ENCODE data around the gene IGSF6.
"Not testable (repeated sequence)": the region's sequence is repeated elsewhere in the genome, so short reads cannot be mapped to it uniquely, and the experiment has no call there.

IGSF6 gene, protein sequence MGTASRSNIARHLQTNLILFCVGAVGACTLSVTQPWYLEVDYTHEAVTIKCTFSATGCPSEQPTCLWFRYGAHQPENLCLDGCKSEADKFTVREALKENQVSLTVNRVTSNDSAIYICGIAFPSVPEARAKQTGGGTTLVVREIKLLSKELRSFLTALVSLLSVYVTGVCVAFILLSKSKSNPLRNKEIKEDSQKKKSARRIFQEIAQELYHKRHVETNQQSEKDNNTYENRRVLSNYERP

GRCh38 chr16:21652453-21652852, at the start of gene IGSF6:
Gene IGSF6 (minus strand): TSS chr16:21652608. CDS start chr16:21652598, 10 bp downstream.
- DNase-seq (ENCODE audit: low read depth) = no peak
- TF ChIP-seq, protein P1, sequence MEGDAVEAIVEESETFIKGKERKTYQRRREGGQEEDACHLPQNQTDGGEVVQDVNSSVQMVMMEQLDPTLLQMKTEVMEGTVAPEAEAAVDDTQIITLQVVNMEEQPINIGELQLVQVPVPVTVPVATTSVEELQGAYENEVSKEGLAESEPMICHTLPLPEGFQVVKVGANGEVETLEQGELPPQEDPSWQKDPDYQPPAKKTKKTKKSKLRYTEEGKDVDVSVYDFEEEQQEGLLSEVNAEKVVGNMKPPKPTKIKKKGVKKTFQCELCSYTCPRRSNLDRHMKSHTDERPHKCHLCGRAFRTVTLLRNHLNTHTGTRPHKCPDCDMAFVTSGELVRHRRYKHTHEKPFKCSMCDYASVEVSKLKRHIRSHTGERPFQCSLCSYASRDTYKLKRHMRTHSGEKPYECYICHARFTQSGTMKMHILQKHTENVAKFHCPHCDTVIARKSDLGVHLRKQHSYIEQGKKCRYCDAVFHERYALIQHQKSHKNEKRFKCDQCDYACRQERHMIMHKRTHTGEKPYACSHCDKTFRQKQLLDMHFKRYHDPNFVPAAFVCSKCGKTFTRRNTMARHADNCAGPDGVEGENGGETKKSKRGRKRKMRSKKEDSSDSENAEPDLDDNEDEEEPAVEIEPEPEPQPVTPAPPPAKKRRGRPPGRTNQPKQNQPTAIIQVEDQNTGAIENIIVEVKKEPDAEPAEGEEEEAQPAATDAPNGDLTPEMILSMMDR (IDR thresholded peaks at IDR 0.05; ENCODE audit: insufficient read depth, low read depth, low read length, missing control alignments) = no peak
- H3K4me3 ChIP-seq (ENCODE audit: low read length) = no peak within 1 kb of the TSS

DNA sequence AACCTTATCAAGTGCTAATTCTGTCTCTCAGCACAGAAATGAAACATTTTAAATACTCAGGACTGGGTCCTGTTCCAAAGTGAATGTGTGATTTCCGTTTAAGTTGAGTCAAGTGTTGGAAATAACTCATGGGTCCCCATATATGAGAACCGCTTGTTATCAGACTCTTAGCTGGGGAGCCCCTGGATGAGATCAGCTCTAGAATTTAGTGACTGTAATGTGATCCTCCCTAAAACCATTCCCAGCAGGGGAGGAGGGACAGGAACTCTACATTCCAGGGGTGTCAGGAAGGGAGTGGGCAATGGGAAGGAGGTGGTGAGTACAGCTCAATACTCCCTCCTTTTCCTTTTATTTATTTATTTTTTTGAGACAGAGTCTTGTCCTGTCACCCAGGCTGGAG, 48.9 kb upstream of the IGSF6 start:
- no peak for DNase-seq (ENCODE audit: low read depth)
- H3K4me3 ChIP-seq (ENCODE audit: low read length) = no peak overlapping the region
- TF ChIP-seq, protein P1 (IDR thresholded peaks at IDR 0.05; ENCODE audit: insufficient read depth, low read depth, low read length, missing control alignments) = no peak

DNA sequence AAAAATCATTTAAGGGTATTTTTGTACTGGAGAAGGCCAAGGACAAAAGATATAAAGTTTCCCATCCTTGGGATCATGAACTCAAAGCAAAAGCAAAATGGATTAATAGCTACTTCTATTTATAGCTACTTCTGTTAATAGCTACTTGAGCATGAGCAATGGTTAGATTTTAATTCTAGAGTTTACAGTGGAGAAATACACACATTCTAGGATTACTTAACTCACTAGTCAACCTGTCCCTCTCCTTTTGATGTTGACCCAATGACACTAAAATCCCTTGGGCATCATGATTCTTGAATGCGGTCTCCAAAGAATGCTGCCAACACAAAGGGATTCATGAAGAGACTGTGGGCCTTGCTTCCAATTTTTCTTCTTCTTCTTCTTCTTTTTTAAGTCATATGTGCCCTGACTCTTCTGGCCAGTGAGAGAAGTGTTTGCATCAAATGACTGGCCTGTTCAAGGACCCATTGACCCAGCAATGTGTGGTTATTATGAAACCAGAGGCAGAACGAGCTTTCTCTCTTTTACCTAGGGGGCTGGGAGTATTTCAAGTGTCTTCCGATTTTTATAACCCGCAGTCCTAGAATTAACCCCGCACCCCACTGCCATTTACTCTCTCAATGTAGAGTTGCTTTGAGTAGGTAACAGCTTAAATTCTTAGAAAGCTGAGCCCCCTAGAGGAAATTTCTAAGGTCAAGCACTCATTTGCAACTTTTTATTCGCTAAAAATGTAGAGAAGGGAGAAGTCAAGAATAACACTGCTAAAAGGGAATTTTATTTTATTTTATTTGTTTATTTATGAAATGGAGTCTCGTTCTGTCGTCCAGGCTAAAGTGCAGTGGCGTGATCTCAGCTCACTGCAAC, 46.0 kb upstream of the IGSF6 start:
- TF ChIP-seq, protein P1 (IDR thresholded peaks at IDR 0.05; ENCODE audit: insufficient read depth, low read depth, low read length, missing control alignments) = no peak
- DNase-seq (ENCODE audit: low read depth) = no peak
- no peak overlapping the region for H3K4me3 ChIP-seq (ENCODE audit: low read length)

DNA sequence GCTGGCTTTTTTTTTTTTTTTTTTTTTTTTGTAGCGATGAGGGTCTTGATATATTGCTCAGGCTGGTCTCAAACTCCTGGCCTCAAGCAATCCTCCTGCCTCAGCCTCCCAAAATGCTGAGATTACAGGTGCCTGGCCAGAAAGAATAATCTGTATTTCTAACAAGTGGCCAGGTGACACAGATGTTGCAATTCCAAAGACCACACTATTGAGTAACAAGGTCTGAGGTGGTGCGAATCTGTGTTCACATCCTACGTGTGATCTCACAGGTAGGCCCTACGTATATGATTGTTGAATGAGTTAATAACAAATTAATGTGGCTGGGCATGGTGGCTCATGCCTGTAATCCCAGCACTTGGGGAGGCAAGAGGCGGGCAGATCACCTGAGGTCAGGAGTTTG, 44.6 kb upstream of the IGSF6 start:
- TF ChIP-seq, protein P1 (IDR thresholded peaks at IDR 0.05; ENCODE audit: insufficient read depth, low read depth, low read length, missing control alignments) = no peak
- DNase-seq (ENCODE audit: low read depth) = peak; percentile 22
- no peak overlapping the region for H3K4me3 ChIP-seq (ENCODE audit: low read length)

DNA sequence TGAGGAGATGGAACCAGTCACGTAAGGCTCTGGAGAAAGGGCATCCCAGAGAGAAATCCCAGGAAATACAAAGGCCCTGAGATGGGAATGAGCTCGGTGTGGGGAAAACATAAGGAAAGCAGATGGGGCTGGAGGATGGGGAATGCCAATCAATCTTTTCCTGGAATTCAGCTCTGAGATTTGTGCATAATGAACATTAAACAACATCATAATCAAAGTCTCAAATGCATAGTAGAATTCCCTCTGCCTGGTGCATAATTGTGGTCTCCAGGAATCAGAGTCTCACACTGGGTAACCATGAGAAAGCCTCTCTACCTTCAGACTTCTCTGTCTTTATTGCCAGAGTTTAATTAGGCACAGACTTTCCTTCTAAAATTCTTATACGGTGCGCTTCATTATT, 42.2 kb upstream of the IGSF6 start:
- no peak for DNase-seq (ENCODE audit: low read depth)
- TF ChIP-seq, protein P1 (IDR thresholded peaks at IDR 0.05; ENCODE audit: insufficient read depth, low read depth, low read length, missing control alignments) = no peak
- no peak overlapping the region for H3K4me3 ChIP-seq (ENCODE audit: low read length)

- DNase-seq (ENCODE audit: low read depth); H3K4me3 ChIP-seq (ENCODE audit: low read length): not testable (repeated sequence)
Observed at GRCh38 chr16:21690967-21691366, 38.6 kb upstream of the IGSF6 start.

DNA sequence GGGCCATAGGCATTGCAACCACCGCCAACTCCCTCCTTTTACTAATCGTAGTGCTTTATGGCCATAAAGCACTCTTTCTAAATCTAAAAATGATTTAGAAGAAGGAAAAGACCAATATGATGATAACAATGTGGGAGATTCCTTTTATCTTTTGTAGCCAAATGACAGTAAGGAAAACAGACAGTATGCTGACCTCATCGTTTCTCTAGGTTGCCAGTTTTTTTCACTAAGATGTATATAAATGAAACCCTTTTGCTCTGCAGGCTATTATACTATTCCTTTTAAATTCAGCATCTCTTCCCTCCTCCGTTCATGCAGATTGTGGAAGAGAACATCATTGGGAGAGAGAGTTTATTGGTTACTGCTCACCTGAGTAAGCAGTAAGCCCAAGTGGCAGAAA, 36.7 kb upstream of the IGSF6 start:
- TF ChIP-seq, protein P1 (IDR thresholded peaks at IDR 0.05; ENCODE audit: insufficient read depth, low read depth, low read length, missing control alignments) = no peak

More for the DNA sequence above, 36.7 kb upstream of the IGSF6 start:
- DNase-seq (ENCODE audit: low read depth) = no peak
- no peak overlapping the region for H3K4me3 ChIP-seq (ENCODE audit: low read length)
